HCT116 (cell line): ENCODE data around the gene SLC30A3.

Experiments used
- EGR1 ChIP-seq: IDR thresholded peaks from 2 replicates; pipeline ENCODE4 v1.6.1; 2012; ENCODE audit warnings: low read depth
- EZH2 ChIP-seq: fragments of 200-600 bp; sonication (generic); IDR thresholded peaks from 2 replicates; pipeline ENCODE4 v1.6.1; 2017; ENCODE audit warnings: antibody characterized with exemption, mixed run types
- EZH2phosphoT487 ChIP-seq: fragments of 200-600 bp; IDR thresholded peaks from 2 replicates; pipeline ENCODE4 v1.6.1; 2018; ENCODE audit warnings: antibody characterized with exemption, borderline replicate concordance
- POLR2A ChIP-seq: IDR thresholded peaks from 2 replicates; pipeline ENCODE4 v1.7.0; 2011; ENCODE audit warnings: borderline replicate concordance; ENCODE audit not compliant: insufficient read depth, insufficient read length; ENCODE audit errors: extremely low read depth
- POLR2AphosphoS5 ChIP-seq: IDR thresholded peaks from 2 replicates; pipeline ENCODE4 v1.6.1; 2011; ENCODE audit warnings: mild to moderate bottlenecking, low read depth, low read length, moderate library complexity
- SIN3A ChIP-seq: IDR thresholded peaks from 2 replicates; pipeline ENCODE4 v1.6.1; 2012; ENCODE audit warnings: low read depth
- SP1 ChIP-seq: IDR thresholded peaks from 2 replicates; pipeline ENCODE4 v1.6.1; 2012; ENCODE audit warnings: low read depth
- ZNF274 ChIP-seq: fragments of 200-500 bp; sonication (Bioruptor generic); IDR thresholded peaks from 2 replicates; pipeline ENCODE4 v1.6.1; 2014; ENCODE audit warnings: mild to moderate bottlenecking, low read depth, low read length, inconsistent platforms
- TF ChIP-seq, protein P1 (sequence below), 3 experiments: fragments of 200-600 bp in 1 of 3; sonication (generic) in 1 of 3; IDR thresholded peaks in 2 of 3; conservative IDR thresholded peaks in 1 of 3; 2 replicates each; pipeline ENCODE4 v1.5.1; 2012 to 2017; ENCODE audit warnings: low read depth in 2 of 3, low read length in 2 of 3, antibody characterized with exemption in 1 of 3, borderline replicate concordance in 1 of 3, control low read depth in 1 of 3, mild to moderate bottlenecking in 1 of 3, mixed read lengths in 1 of 3, mixed run types in 1 of 3, moderate library complexity in 1 of 3; ENCODE audit not compliant: insufficient read depth in 1 of 3
- TF ChIP-seq, protein P2 (sequence below): IDR thresholded peaks from 2 replicates; pipeline ENCODE4 v1.6.1; 2012; ENCODE audit warnings: low read depth
- TF ChIP-seq, protein P3 (sequence below): IDR thresholded peaks from 2 replicates; pipeline ENCODE4 v1.6.1; 2011; ENCODE audit warnings: mild to moderate bottlenecking, low read length, moderate library complexity; ENCODE audit not compliant: insufficient replicate concordance; ENCODE audit errors: extremely low read depth
- TF ChIP-seq, protein P4 (sequence below): IDR thresholded peaks from 2 replicates; pipeline ENCODE4 v1.6.1; 2012
- TF ChIP-seq, protein P5 (sequence below): IDR thresholded peaks from 2 replicates; pipeline ENCODE4 v1.6.1; 2012

DNA sequence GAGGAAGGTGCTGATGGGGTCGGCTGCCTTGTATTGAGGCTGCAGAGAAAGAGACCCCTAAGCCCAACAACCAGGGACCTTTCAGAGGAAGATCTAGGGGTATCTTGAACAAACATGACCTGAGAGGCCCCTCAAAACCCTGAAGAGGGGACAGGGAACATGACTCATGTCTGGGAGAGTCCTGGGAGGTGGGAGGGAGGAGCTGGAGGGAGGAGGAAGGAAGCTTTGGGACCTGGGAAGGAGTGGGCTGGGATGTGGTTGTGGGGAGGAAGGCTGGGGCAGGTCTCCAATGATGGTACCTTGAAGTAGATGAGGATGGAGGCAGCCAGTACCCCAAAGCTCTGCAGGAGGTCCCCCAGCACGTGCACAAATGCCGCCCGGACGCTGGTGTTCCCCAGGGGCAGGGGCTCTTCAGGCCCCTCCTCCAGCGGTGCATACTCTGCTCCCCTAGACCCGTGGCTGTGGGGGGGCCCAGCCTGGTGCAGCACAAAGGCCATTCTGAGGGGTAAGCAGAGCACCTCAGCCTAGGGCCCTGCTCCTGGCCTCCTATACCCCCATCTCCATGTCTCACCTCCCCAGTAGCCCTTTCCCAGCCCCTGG, 5.9 kb downstream of the SLC30A3 start:
- TF ChIP-seq, protein P1, sequence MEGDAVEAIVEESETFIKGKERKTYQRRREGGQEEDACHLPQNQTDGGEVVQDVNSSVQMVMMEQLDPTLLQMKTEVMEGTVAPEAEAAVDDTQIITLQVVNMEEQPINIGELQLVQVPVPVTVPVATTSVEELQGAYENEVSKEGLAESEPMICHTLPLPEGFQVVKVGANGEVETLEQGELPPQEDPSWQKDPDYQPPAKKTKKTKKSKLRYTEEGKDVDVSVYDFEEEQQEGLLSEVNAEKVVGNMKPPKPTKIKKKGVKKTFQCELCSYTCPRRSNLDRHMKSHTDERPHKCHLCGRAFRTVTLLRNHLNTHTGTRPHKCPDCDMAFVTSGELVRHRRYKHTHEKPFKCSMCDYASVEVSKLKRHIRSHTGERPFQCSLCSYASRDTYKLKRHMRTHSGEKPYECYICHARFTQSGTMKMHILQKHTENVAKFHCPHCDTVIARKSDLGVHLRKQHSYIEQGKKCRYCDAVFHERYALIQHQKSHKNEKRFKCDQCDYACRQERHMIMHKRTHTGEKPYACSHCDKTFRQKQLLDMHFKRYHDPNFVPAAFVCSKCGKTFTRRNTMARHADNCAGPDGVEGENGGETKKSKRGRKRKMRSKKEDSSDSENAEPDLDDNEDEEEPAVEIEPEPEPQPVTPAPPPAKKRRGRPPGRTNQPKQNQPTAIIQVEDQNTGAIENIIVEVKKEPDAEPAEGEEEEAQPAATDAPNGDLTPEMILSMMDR (IDR thresholded peaks at IDR 0.05 in 2 of 3, conservative IDR thresholded peaks at IDR 0.05 in 1 of 3; ENCODE audit: borderline replicate concordance in 1 of 3, insufficient read depth in 1 of 3, low read depth in 2 of 3, low read length in 2 of 3), result no peak
- TF ChIP-seq POLR2AphosphoS5 (no peak), POLR2A (no peak), SIN3A (no peak), EZH2phosphoT487 (no peak), EGR1 (no peak), SP1 (no peak), EZH2 (no peak), ZNF274 (no peak)
- TF ChIP-seq, protein P2, sequence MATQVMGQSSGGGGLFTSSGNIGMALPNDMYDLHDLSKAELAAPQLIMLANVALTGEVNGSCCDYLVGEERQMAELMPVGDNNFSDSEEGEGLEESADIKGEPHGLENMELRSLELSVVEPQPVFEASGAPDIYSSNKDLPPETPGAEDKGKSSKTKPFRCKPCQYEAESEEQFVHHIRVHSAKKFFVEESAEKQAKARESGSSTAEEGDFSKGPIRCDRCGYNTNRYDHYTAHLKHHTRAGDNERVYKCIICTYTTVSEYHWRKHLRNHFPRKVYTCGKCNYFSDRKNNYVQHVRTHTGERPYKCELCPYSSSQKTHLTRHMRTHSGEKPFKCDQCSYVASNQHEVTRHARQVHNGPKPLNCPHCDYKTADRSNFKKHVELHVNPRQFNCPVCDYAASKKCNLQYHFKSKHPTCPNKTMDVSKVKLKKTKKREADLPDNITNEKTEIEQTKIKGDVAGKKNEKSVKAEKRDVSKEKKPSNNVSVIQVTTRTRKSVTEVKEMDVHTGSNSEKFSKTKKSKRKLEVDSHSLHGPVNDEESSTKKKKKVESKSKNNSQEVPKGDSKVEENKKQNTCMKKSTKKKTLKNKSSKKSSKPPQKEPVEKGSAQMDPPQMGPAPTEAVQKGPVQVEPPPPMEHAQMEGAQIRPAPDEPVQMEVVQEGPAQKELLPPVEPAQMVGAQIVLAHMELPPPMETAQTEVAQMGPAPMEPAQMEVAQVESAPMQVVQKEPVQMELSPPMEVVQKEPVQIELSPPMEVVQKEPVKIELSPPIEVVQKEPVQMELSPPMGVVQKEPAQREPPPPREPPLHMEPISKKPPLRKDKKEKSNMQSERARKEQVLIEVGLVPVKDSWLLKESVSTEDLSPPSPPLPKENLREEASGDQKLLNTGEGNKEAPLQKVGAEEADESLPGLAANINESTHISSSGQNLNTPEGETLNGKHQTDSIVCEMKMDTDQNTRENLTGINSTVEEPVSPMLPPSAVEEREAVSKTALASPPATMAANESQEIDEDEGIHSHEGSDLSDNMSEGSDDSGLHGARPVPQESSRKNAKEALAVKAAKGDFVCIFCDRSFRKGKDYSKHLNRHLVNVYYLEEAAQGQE, result no peak
- TF ChIP-seq, protein P3, sequence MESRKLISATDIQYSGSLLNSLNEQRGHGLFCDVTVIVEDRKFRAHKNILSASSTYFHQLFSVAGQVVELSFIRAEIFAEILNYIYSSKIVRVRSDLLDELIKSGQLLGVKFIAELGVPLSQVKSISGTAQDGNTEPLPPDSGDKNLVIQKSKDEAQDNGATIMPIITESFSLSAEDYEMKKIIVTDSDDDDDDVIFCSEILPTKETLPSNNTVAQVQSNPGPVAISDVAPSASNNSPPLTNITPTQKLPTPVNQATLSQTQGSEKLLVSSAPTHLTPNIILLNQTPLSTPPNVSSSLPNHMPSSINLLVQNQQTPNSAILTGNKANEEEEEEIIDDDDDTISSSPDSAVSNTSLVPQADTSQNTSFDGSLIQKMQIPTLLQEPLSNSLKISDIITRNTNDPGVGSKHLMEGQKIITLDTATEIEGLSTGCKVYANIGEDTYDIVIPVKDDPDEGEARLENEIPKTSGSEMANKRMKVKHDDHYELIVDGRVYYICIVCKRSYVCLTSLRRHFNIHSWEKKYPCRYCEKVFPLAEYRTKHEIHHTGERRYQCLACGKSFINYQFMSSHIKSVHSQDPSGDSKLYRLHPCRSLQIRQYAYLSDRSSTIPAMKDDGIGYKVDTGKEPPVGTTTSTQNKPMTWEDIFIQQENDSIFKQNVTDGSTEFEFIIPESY, result no peak
- TF ChIP-seq, protein P4, sequence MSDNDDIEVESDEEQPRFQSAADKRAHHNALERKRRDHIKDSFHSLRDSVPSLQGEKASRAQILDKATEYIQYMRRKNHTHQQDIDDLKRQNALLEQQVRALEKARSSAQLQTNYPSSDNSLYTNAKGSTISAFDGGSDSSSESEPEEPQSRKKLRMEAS, result no peak
- TF ChIP-seq, protein P5, sequence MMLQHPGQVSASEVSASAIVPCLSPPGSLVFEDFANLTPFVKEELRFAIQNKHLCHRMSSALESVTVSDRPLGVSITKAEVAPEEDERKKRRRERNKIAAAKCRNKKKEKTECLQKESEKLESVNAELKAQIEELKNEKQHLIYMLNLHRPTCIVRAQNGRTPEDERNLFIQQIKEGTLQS, result no peak
